ENCODE results near the gene SDC1. TPM values are rescaled to one million over a fixed set of nuclear protein-coding genes. Genes with fewer than 3 reads are reported as not detected.
"Not testable (repeated sequence)": the region's sequence is repeated elsewhere in the genome, so short reads cannot be mapped to it uniquely, and the experiment has no call there.

The SDC1 gene
- total RNA-seq, 4 donors from 2014 or later = 355 to 757 (median 496) TPM

- 47 to 63% methylated on average over 8 of the region's 9 CpGs for WGBS, 2 donors
- Histone ChIP-seq H3K4me1 (peaks cover 0 to 14% (median 0%) of the 10 kb centered on the region in 3 donors), H3K9me3 (no peaks in the 10 kb centered on the region), H3K27ac (no peak overlapping the region), H3K36me3 (peaks cover 0 to 17% (median 0%) of the 10 kb centered on the region in 3 donors), H3K4me3 (no peak overlapping the region), H3K27me3 (no peaks in the 10 kb centered on the region)
- TF ChIP-seq, protein P1, sequence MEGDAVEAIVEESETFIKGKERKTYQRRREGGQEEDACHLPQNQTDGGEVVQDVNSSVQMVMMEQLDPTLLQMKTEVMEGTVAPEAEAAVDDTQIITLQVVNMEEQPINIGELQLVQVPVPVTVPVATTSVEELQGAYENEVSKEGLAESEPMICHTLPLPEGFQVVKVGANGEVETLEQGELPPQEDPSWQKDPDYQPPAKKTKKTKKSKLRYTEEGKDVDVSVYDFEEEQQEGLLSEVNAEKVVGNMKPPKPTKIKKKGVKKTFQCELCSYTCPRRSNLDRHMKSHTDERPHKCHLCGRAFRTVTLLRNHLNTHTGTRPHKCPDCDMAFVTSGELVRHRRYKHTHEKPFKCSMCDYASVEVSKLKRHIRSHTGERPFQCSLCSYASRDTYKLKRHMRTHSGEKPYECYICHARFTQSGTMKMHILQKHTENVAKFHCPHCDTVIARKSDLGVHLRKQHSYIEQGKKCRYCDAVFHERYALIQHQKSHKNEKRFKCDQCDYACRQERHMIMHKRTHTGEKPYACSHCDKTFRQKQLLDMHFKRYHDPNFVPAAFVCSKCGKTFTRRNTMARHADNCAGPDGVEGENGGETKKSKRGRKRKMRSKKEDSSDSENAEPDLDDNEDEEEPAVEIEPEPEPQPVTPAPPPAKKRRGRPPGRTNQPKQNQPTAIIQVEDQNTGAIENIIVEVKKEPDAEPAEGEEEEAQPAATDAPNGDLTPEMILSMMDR (IDR thresholded peaks at IDR 0.05) = no peak
- TF ChIP-seq POLR2A (IDR thresholded peaks at IDR 0.05) = no peak
- DNase-seq = no peak
- intact Hi-C loops (cut with DNase I) = no loop called here
Observed at GRCh38 chr2:20242727-20243377, 17.9 kb upstream of the SDC1 start.

GRCh38 chr2:20241973-20242726 lies 17.2 kb upstream of the SDC1 start:
- Histone ChIP-seq H3K36me3 (peaks cover 0 to 10% (median 0%) of the 10 kb centered on the region in 3 donors), H3K4me1 (peaks cover 0 to 18% (median 0%) of the 10 kb centered on the region in 3 donors), H3K4me3 (no peak overlapping the region), H3K9me3 (no peaks in the 10 kb centered on the region), H3K27ac (no peak overlapping the region), H3K27me3 (no peaks in the 10 kb centered on the region)
- TF ChIP-seq, protein P1 (IDR thresholded peaks at IDR 0.05) = peak in 4 of 6 experiments; percentile 13 to 47 (median 30)
- no peak for TF ChIP-seq POLR2A (IDR thresholded peaks at IDR 0.05)
- 56 to 59% methylated on average over 25 to 30 of the region's 43 CpGs for WGBS, 2 donors
- DNase-seq = no peak
- intact Hi-C loops (cut with DNase I) = no loop called here

GRCh38 chr2:20240291-20240690 lies 15.4 kb upstream of the SDC1 start:
- H3K36me3 ChIP-seq; H3K9me3 ChIP-seq; H3K27me3 ChIP-seq; H3K4me3 ChIP-seq; intact Hi-C loops (cut with DNase I); H3K27ac ChIP-seq; DNase-seq: not testable (repeated sequence)
- WGBS, 2 donors = 93 to 94% methylated on average over 6 of the region's 6 CpGs
- H3K4me1 ChIP-seq = peaks cover 5 to 36% (median 5%) of the 10 kb centered on the region in 3 donors

DNA sequence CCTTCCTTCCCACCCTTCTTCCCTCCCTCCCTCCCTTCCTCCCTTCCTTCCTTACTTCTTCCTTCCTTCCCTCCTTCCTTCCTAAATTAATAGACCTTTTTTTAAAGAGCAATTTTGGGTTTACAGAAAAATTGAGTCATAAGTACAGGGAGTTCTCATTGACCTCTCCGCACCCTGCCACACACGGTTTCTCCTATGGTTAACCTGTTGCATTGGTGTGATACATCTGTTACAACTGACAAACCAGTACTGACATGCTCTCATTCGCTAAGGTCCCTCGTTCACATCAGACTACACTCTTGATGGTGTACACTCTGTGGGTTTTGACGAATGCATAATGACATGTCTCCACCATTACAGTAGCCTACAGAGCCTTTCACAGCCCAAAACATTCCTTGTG lies 11.6 kb upstream of the SDC1 start:
- TF ChIP-seq, protein P1 (IDR thresholded peaks at IDR 0.05) = no peak
- TF ChIP-seq POLR2A (IDR thresholded peaks at IDR 0.05) = peak in 2 of 4 donors; percentile 16 to 20
- no peak for DNase-seq
- H3K9me3 ChIP-seq = no peaks in the 10 kb centered on the region
- peak overlapping the region; percentile 85 to 98 (median 88) for H3K27ac ChIP-seq
- H3K4me3 ChIP-seq = no peak overlapping the region
- intact Hi-C loops (cut with DNase I) = no loop called here
- H3K27me3 ChIP-seq = no peaks in the 10 kb centered on the region
- WGBS, 2 donors = 31 to 36% methylated on average over 5 of the region's 5 CpGs
- H3K36me3 ChIP-seq = no peaks in the 10 kb centered on the region
- H3K4me1 ChIP-seq = peaks cover 6 to 60% (median 21%) of the 10 kb centered on the region in 3 donors

- DNase-seq = no peak
- no peaks in the 10 kb centered on the region for H3K9me3 ChIP-seq
- H3K4me1 ChIP-seq = peaks cover 12 to 67% (median 25%) of the 10 kb centered on the region in 3 donors
- H3K27ac ChIP-seq = peak overlapping the region; percentile 85 to 98 (median 88)
- H3K27me3 ChIP-seq = no peaks in the 10 kb centered on the region
- TF ChIP-seq, protein P1 (IDR thresholded peaks at IDR 0.05) = no peak
- TF ChIP-seq POLR2A (IDR thresholded peaks at IDR 0.05) = no peak
- H3K36me3 ChIP-seq = no peaks in the 10 kb centered on the region
- H3K4me3 ChIP-seq = no peak overlapping the region
- 48 to 55% methylated on average over 6 to 9 of the region's 10 CpGs for WGBS, 2 donors
- intact Hi-C loops (cut with DNase I) = no loop called here
Observed at GRCh38 chr2:20235655-20236305, 10.8 kb upstream of the SDC1 start.

- H3K9me3 ChIP-seq; DNase-seq; H3K4me3 ChIP-seq; H3K36me3 ChIP-seq; intact Hi-C loops (cut with DNase I); H3K27me3 ChIP-seq: not testable (repeated sequence)
- peaks cover 12 to 71% (median 25%) of the 10 kb centered on the region in 3 donors for H3K4me1 ChIP-seq
- WGBS, 2 donors = 7 to 49% methylated on average over 1 to 2 of the region's 2 CpGs
- peak overlapping the region in 3 of 4 donors; percentile 88 to 98 (median 89) for H3K27ac ChIP-seq
Observed at GRCh38 chr2:20234597-20234996, 9.7 kb upstream of the SDC1 start.
